ENCODE measurements around the gene MRPL23. TPM values are rescaled to one million over a fixed set of nuclear protein-coding genes. Genes with fewer than 3 reads are reported as not detected.

Gene MRPL23
- total RNA-seq, 1 experiment from 2014 or later = 232 TPM

DNA sequence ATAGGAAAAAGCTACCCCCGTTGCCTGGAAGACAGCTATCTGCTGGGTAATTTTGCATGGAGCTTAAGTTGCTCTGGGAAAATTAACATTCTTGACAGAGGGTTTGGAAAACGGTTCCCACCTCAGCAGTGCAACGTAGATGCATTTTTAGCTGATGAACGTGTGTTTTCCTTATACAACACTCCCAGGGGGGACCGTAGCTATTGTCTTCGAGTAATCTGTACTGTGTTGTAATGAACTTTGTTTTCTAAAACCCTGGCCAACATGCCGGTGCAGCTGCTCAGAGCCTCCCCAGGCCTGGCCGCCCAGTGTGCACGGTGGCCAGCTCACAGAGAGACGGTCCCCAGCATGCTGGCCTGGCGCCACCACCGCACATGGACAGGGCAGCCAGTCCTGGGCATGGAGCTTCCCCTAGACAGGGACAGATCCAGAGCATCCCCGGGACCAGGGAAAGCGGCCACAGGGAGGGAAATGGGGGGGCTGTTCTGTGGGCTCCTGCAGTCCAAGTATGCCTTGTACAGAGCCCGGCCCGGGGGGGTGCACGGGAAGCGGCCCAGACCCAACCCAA, 25.5 kb upstream of the MRPL23 start:
- no peaks in the 10 kb centered on the region for H3K9me2 ChIP-seq (replicated peaks; ENCODE audit: low read length)
- intact Hi-C loops (cut with micrococcal nuclease) = no loop called here
- BruUV-seq (replicated peaks) = no TSS peak
- no peak overlapping the region for H3K27ac ChIP-seq (ENCODE audit: low read length)
- H3K36me3 ChIP-seq (ENCODE audit: low read depth, low read length) = no peaks in the 10 kb centered on the region
- no peak overlapping the region for H3K9ac ChIP-seq (ENCODE audit: low read length)
- no peaks in the 10 kb centered on the region for H3F3A ChIP-seq (ENCODE audit: low read length, unreplicated experiment)
- H3K4me3 ChIP-seq (ENCODE audit: low read length) = no peak overlapping the region
- CTCF ChIA-PET = interaction anchor here (1.0 kb wide), 1 partner anchor 496 kb away, joined by 3 read pairs; no protein-coding TSS in a partner anchor
- POLR2A ChIA-PET (ENCODE audit: unreplicated experiment) = no interaction called here
- no peak overlapping the region for H2AFZ ChIP-seq (ENCODE audit: low read length)
- TF ChIP-seq EZH2phosphoT487 (IDR thresholded peaks at IDR 0.05; ENCODE audit: borderline replicate concordance, low read length) = no peak
- TF ChIP-seq, protein P1, sequence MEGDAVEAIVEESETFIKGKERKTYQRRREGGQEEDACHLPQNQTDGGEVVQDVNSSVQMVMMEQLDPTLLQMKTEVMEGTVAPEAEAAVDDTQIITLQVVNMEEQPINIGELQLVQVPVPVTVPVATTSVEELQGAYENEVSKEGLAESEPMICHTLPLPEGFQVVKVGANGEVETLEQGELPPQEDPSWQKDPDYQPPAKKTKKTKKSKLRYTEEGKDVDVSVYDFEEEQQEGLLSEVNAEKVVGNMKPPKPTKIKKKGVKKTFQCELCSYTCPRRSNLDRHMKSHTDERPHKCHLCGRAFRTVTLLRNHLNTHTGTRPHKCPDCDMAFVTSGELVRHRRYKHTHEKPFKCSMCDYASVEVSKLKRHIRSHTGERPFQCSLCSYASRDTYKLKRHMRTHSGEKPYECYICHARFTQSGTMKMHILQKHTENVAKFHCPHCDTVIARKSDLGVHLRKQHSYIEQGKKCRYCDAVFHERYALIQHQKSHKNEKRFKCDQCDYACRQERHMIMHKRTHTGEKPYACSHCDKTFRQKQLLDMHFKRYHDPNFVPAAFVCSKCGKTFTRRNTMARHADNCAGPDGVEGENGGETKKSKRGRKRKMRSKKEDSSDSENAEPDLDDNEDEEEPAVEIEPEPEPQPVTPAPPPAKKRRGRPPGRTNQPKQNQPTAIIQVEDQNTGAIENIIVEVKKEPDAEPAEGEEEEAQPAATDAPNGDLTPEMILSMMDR (conservative IDR thresholded peaks at IDR 0.05; ENCODE audit: low read depth, low read length) = no peak
- no peak for TF ChIP-seq EZH2 (IDR thresholded peaks at IDR 0.05; ENCODE audit: low read length, unreplicated experiment)
- H3K4me1 ChIP-seq (ENCODE audit: insufficient read depth, low read length) = no peaks in the 10 kb centered on the region
- H3K9me3 ChIP-seq (ENCODE audit: low read length) = no peaks in the 10 kb centered on the region
- H4K20me1 ChIP-seq (ENCODE audit: low read length) = no peaks in the 10 kb centered on the region
- H3K4me2 ChIP-seq (ENCODE audit: low read length) = no peak overlapping the region
- ATAC-seq (no peak), DNase-seq (no peak)
- no peaks in the 10 kb centered on the region for H3K79me2 ChIP-seq (ENCODE audit: low read length)
- H3K27me3 ChIP-seq (ENCODE audit: low read length) = no peaks in the 10 kb centered on the region

- DNase-seq (no peak), ATAC-seq (no peak)
- BruUV-seq (replicated peaks) = no TSS peak
- H3K27ac ChIP-seq (ENCODE audit: low read length) = no peak overlapping the region
- H4K20me1 ChIP-seq (ENCODE audit: low read length) = no peaks in the 10 kb centered on the region
- H3K4me1 ChIP-seq (ENCODE audit: insufficient read depth, low read length) = no peaks in the 10 kb centered on the region
- no peaks in the 10 kb centered on the region for H3K27me3 ChIP-seq (ENCODE audit: low read length)
- TF ChIP-seq, protein P1 (conservative IDR thresholded peaks at IDR 0.05; ENCODE audit: low read depth, low read length) = no peak
- TF ChIP-seq EZH2 (IDR thresholded peaks at IDR 0.05; ENCODE audit: low read length, unreplicated experiment) = no peak
- H3K9me3 ChIP-seq (ENCODE audit: low read length) = no peaks in the 10 kb centered on the region
- no peaks in the 10 kb centered on the region for H3K36me3 ChIP-seq (ENCODE audit: low read depth, low read length)
- H3K9ac ChIP-seq (ENCODE audit: low read length) = no peak overlapping the region
- H2AFZ ChIP-seq (ENCODE audit: low read length) = no peak overlapping the region
- no peaks in the 10 kb centered on the region for H3F3A ChIP-seq (ENCODE audit: low read length, unreplicated experiment)
- CTCF ChIA-PET = no interaction called here
- POLR2A ChIA-PET (ENCODE audit: unreplicated experiment) = no interaction called here
- no peak overlapping the region for H3K4me3 ChIP-seq (ENCODE audit: low read length)
- no peaks in the 10 kb centered on the region for H3K79me2 ChIP-seq (ENCODE audit: low read length)
- no peak overlapping the region for H3K4me2 ChIP-seq (ENCODE audit: low read length)
- intact Hi-C loops (cut with micrococcal nuclease) = no loop called here
- no peaks in the 10 kb centered on the region for H3K9me2 ChIP-seq (replicated peaks; ENCODE audit: low read length)
These were observed 24.6 kb upstream of the MRPL23 start for GRCh38 chr11:1922481-1923081.

GRCh38 chr11:1923201-1923956, 23.8 kb upstream of the MRPL23 start:
- no peaks in the 10 kb centered on the region for H3F3A ChIP-seq (ENCODE audit: low read length, unreplicated experiment)
- ChIA-PET CTCF (no interaction called here), POLR2A (ENCODE audit: unreplicated experiment) (no interaction called here)
- no peaks in the 10 kb centered on the region for H3K9me3 ChIP-seq (ENCODE audit: low read length)
- TF ChIP-seq EZH2phosphoT487 (IDR thresholded peaks at IDR 0.05; ENCODE audit: borderline replicate concordance, low read length) (no peak), EZH2 (IDR thresholded peaks at IDR 0.05; ENCODE audit: low read length, unreplicated experiment) (no peak)
- TF ChIP-seq, protein P1 (conservative IDR thresholded peaks at IDR 0.05; ENCODE audit: low read depth, low read length) = no peak
- no peaks in the 10 kb centered on the region for H3K36me3 ChIP-seq (ENCODE audit: low read depth, low read length)
- no peak overlapping the region for H2AFZ ChIP-seq (ENCODE audit: low read length)
- H3K9ac ChIP-seq (ENCODE audit: low read length) = no peak overlapping the region
- intact Hi-C loops (cut with micrococcal nuclease) = no loop called here
- no peak overlapping the region for H3K4me2 ChIP-seq (ENCODE audit: low read length)
- DNase-seq (no peak), ATAC-seq (no peak)
- H4K20me1 ChIP-seq (ENCODE audit: low read length) = no peaks in the 10 kb centered on the region
- H3K79me2 ChIP-seq (ENCODE audit: low read length) = no peaks in the 10 kb centered on the region
- no peak overlapping the region for H3K27ac ChIP-seq (ENCODE audit: low read length)
- no peaks in the 10 kb centered on the region for H3K9me2 ChIP-seq (replicated peaks; ENCODE audit: low read length)
- H3K4me3 ChIP-seq (ENCODE audit: low read length) = no peak overlapping the region
- H3K4me1 ChIP-seq (ENCODE audit: insufficient read depth, low read length) = no peaks in the 10 kb centered on the region
- BruUV-seq (replicated peaks) = no TSS peak
- H3K27me3 ChIP-seq (ENCODE audit: low read length) = no peaks in the 10 kb centered on the region
